Endothelial cell of umbilical vein (primary cell): ENCODE results near the gene SHISA9.

Experiments
- JUN ChIP-seq: IDR thresholded peaks from 2 replicates; pipeline ENCODE4 v1.6.1; 2011; ENCODE audit warnings: borderline replicate concordance, low read depth; ENCODE audit not compliant: insufficient read length, insufficient read depth
- POLR2A ChIP-seq: IDR thresholded peaks from 2 replicates; pipeline ENCODE4 v1.6.1; 2012; ENCODE audit warnings: low read depth, mild to moderate bottlenecking, control low read depth, low read length
- TF ChIP-seq, protein P1 (sequence below), 2 donors: IDR thresholded peaks; 1 replicate in 1 of 2; 2 replicates in 1 of 2; pipeline ENCODE4 v1.5.1; 2011; ENCODE audit warnings: low read length in 2 of 2, mild to moderate bottlenecking in 2 of 2, moderate library complexity in 2 of 2, control low read depth in 1 of 2, inconsistent platforms in 1 of 2, low read depth in 1 of 2; ENCODE audit not compliant: insufficient read depth in 1 of 2; ENCODE audit errors: extremely low read depth in 1 of 2

DNA sequence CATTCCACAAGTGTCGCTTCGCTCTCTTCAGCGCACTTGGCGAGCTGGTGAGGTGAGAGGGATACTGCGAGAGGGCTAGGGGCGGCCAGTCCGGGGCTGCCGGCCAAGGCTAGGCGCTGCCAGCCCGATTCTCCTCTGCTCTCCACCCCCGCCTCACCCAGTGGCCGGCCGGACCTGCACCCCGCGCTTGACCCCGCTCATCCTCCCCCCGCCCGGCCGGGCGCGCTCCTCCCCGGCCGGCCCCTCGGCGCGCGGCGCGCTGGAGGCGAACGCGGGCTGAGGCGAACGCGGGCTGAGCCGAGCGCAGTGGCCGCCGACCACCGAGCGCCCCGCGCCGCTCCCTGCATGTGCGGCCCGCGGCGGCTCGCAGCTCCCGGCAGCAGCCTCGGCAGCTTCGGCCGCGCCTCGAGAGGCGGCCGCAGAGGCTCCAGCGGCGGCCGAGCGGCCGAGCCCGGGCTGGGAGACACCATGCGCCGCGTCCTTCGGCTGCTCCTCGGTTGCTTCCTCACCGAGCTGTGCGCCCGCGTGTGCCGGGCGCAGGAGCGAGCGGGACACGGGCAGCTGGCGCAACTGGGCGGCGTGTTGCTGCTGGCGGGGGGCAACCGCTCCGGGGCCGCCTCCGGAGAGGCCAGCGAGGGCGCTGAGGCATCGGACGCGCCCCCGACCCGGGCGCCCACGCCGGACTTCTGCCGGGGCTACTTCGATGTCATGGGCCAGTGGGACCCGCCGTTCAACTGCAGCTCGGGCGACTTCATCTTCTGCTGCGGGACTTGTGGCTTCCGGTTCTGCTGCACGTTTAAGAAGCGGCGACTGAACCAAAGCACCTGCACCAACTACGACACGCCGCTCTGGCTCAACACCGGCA lies at the start of gene SHISA9:
- TF ChIP-seq, protein P1, sequence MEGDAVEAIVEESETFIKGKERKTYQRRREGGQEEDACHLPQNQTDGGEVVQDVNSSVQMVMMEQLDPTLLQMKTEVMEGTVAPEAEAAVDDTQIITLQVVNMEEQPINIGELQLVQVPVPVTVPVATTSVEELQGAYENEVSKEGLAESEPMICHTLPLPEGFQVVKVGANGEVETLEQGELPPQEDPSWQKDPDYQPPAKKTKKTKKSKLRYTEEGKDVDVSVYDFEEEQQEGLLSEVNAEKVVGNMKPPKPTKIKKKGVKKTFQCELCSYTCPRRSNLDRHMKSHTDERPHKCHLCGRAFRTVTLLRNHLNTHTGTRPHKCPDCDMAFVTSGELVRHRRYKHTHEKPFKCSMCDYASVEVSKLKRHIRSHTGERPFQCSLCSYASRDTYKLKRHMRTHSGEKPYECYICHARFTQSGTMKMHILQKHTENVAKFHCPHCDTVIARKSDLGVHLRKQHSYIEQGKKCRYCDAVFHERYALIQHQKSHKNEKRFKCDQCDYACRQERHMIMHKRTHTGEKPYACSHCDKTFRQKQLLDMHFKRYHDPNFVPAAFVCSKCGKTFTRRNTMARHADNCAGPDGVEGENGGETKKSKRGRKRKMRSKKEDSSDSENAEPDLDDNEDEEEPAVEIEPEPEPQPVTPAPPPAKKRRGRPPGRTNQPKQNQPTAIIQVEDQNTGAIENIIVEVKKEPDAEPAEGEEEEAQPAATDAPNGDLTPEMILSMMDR (IDR thresholded peaks at IDR 0.05; ENCODE audit: extremely low read depth in 1 of 2, insufficient read depth in 1 of 2, low read depth in 1 of 2, low read length in 2 of 2): no peak
- TF ChIP-seq POLR2A (no peak), JUN (no peak)
